GM18502 (cell line): ENCODE measurements around the gene NDST3.
"Not testable (repeated sequence)": the region's sequence is repeated elsewhere in the genome, so short reads cannot be mapped to it uniquely, and the experiment has no call there.

Source experiments
- ATAC-seq: cut with Tn5 transposase; IDR thresholded peaks from one replicate; pipeline ENCODE4 v1.9.1; 2021; ENCODE audit warnings: mild to moderate bottlenecking; ENCODE audit not compliant: unreplicated experiment, poor library complexity

NDST3 gene

GRCh38 chr4:118290951-118291350 lies 256.7 kb downstream of the NDST3 start:
- ATAC-seq, result no peak

GRCh38 chr4:118296729-118297128 lies 262.4 kb downstream of the NDST3 start:
- ATAC-seq, result no peak

GRCh38 chr4:118299619-118300018 lies 265.3 kb downstream of the NDST3 start:
- ATAC-seq, result not testable (repeated sequence)

- ATAC-seq, result no peak
These were observed 273.4 kb downstream of the NDST3 start for GRCh38 chr4:118307643-118308042.
